Neuronal stem cell (in vitro differentiated cells): Measurements from ENCODE around the gene AXIN1.

Experiments
- DNase-seq: peaks from one replicate; pipeline ENCODE4 v3.0.0-alpha.2; 2013; ENCODE audit warnings: low spot score
- H2AFZ ChIP-seq: one replicate; pipeline ENCODE4 v1.6.1; 2013; ENCODE audit warnings: mild to moderate bottlenecking, low read length, inconsistent platforms
- H2AK5ac ChIP-seq: 2 replicates; pipeline ENCODE4 v1.6.1; 2013; ENCODE audit warnings: low read depth, mild to moderate bottlenecking, inconsistent platforms, low read length, moderate library complexity, mixed read lengths
- H2BK120ac ChIP-seq: 2 replicates; pipeline ENCODE4 v1.6.1; 2013; ENCODE audit warnings: low read depth, mild to moderate bottlenecking, inconsistent platforms, low read length, moderate library complexity, mixed read lengths
- H2BK12ac ChIP-seq: one replicate; pipeline ENCODE4 v1.6.1; 2013; ENCODE audit warnings: low read length, inconsistent platforms
- H2BK15ac ChIP-seq: 2 replicates; pipeline ENCODE4 v1.6.1; 2013; ENCODE audit warnings: mild to moderate bottlenecking, low read length, inconsistent platforms, mixed read lengths
- H2BK5ac ChIP-seq: one replicate; pipeline ENCODE4 v1.6.1; 2013; ENCODE audit warnings: inconsistent platforms, mild to moderate bottlenecking, low read length, moderate library complexity
- H3K14ac ChIP-seq: one replicate; pipeline ENCODE4 v1.6.1; 2013; ENCODE audit warnings: low read length, inconsistent platforms
- H3K18ac ChIP-seq: 2 replicates; pipeline ENCODE4 v1.6.1; 2013; ENCODE audit warnings: low read length, inconsistent platforms
- H3K23ac ChIP-seq: 2 replicates; pipeline ENCODE4 v1.6.1; 2013; ENCODE audit warnings: low read depth, mild to moderate bottlenecking, mixed read lengths, low read length, inconsistent platforms; ENCODE audit not compliant: poor library complexity
- H3K27ac ChIP-seq: replicated peaks from 3 replicates; pipeline ENCODE4 v1.5.1; 2013; ENCODE audit warnings: low read length, inconsistent platforms
- H3K27me3 ChIP-seq, 3 experiments: 2 replicates each; pipeline ENCODE4 v1.6.1; 2013; ENCODE audit warnings: low read length in 3 of 3, mild to moderate bottlenecking in 2 of 3, inconsistent platforms in 1 of 3, low read depth in 1 of 3, mixed read lengths in 1 of 3, moderate library complexity in 1 of 3; ENCODE audit not compliant: control insufficient read depth in 3 of 3, insufficient read depth in 3 of 3
- H3K36me3 ChIP-seq, 2 donors: replicated peaks in 1 of 2; 2 replicates each; pipeline ENCODE4 v1.6.1; 2013; ENCODE audit warnings: low read length in 2 of 2; ENCODE audit not compliant: control insufficient read depth in 2 of 2, insufficient read depth in 2 of 2
- H3K4ac ChIP-seq: 2 replicates; pipeline ENCODE4 v1.6.1; 2013; ENCODE audit warnings: inconsistent platforms, mild to moderate bottlenecking, low read length, moderate library complexity
- H3K4me1 ChIP-seq, 2 donors: 1 replicate in 1 of 2; 2 replicates in 1 of 2; pipeline ENCODE4 v1.6.1; 2013; ENCODE audit warnings: low read length in 2 of 2, low read depth in 1 of 2; ENCODE audit not compliant: control insufficient read depth in 2 of 2, insufficient read depth in 1 of 2
- H3K4me2 ChIP-seq: one replicate; pipeline ENCODE4 v1.6.1; 2013; ENCODE audit warnings: mild to moderate bottlenecking, low read length, inconsistent platforms; ENCODE audit not compliant: insufficient read depth, poor library complexity, severe bottlenecking
- H3K4me3 ChIP-seq, 2 donors: 2 replicates each; pipeline ENCODE4 v1.5.1; 2013; ENCODE audit warnings: low read length in 2 of 2, mild to moderate bottlenecking in 2 of 2, inconsistent platforms in 1 of 2, moderate library complexity in 1 of 2
- H3K79me1 ChIP-seq: one replicate; pipeline ENCODE4 v1.6.1; 2013; ENCODE audit warnings: low read depth, mild to moderate bottlenecking, inconsistent platforms, low read length, moderate library complexity
- H3K9ac ChIP-seq: one replicate; pipeline ENCODE4 v1.6.1; 2013; ENCODE audit warnings: mild to moderate bottlenecking, low read depth, low read length, inconsistent platforms; ENCODE audit not compliant: poor library complexity
- H3K9me3 ChIP-seq, 2 donors: replicated peaks in 1 of 2; 2 replicates each; pipeline versions ENCODE3 to v1.6.1; 2013; ENCODE audit warnings: low read length in 2 of 2, mild to moderate bottlenecking in 2 of 2, inconsistent platforms in 1 of 2, low read depth in 1 of 2, mixed read lengths in 1 of 2, moderate library complexity in 1 of 2; ENCODE audit not compliant: control insufficient read depth in 2 of 2, insufficient read depth in 1 of 2
- H4K8ac ChIP-seq: one replicate; pipeline ENCODE4 v1.6.1; 2013; ENCODE audit warnings: low read depth, mild to moderate bottlenecking, inconsistent platforms, low read length, moderate library complexity
- H4K91ac ChIP-seq: one replicate; pipeline ENCODE4 v1.6.1; 2013; ENCODE audit warnings: low read length, low read depth, mild to moderate bottlenecking, inconsistent platforms; ENCODE audit not compliant: poor library complexity
- WGBS, 2 donors: extraction: QIAGEN DNeasy Blood & Tissue Kit; methylation state at CpG; one replicate each; pipeline ENCODE4 v1.1.7; 2013; ENCODE audit warnings: missing lambda C conversion rate in 2 of 2, mixed read lengths in 1 of 2; ENCODE audit not compliant: insufficient read length in 2 of 2, insufficient replicate concordance in 1 of 2; ENCODE audit errors: extremely low coverage in 2 of 2; 5-methylcytosine and 5-hydroxymethylcytosine counted together

AXIN1 gene

DNA sequence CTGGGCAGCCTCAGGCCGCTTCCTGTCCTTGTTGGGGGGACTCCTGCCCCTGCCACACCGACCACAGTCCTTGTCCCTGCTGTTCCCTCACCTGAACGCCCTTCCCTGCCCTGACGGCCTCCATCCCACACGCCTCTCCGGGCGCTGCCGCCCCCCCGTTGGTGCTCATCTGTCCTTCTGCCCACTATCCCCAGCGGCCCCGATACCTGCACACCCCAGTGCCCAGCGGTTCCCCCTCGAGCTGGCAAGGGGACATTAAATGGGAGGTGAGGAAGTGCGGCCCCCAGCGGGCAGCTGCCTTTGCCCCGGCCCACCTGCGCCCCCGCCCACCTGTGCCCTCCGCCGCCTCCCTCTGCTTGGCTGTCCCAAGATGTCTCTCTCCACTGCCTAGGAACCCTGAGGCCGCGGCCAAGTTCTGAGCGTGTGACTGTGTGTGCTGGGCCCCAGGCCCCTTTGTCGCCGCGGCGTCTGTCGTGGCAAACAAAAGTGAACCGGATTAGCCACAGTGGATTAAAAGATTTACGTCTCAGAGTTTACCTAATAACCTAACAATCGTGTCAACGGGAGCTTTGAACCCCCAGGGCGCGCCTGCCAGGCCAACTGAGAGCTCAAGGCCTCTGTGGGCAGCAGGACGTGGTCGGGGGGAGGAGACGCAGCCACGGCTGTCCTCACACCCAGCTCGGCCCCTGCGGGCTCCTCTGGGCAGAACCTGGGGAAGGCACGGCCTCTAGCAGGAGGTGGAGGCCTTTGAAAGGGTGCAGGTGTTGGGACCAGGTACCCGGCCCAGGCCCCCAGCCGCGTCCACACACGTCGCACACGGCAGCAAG is 7.6 kb upstream of the AXIN1 start:
- H3K23ac ChIP-seq, result peak overlapping the region; percentile 89
- peak overlapping the region; percentile 72 for H2BK15ac ChIP-seq
- peak overlapping the region; percentile 37 for H3K9ac ChIP-seq
- H3K4me1 ChIP-seq, result peaks cover 0 to 11% of the 10 kb centered on the region in 2 donors
- H4K8ac ChIP-seq, result no peak overlapping the region
- peaks cover 0 to 2% (median 0%) of the 10 kb centered on the region in 3 experiments for H3K27me3 ChIP-seq
- peak overlapping the region; percentile 99 for H3K14ac ChIP-seq
- no peak overlapping the region for H2BK120ac ChIP-seq
- H3K4me3 ChIP-seq, result no peak overlapping the region
- H3K79me1 ChIP-seq, result peaks cover 7% of the 10 kb centered on the region
- no peak overlapping the region for H2BK5ac ChIP-seq
- peak overlapping the region; percentile 92 for H2AK5ac ChIP-seq
- H3K4ac ChIP-seq, result no peak overlapping the region
- H3K9me3 ChIP-seq, result no peaks in the 10 kb centered on the region
- no peak overlapping the region for H3K4me2 ChIP-seq
- peak overlapping the region; percentile 90 for H2BK12ac ChIP-seq
- DNase-seq, result no peak
- H2AFZ ChIP-seq, result no peak overlapping the region
- H4K91ac ChIP-seq, result no peak overlapping the region
- peak overlapping the region; percentile 27 for H3K18ac ChIP-seq
- no peak overlapping the region for H3K27ac ChIP-seq
- no CpG with 5 or more reads among the region's 47 CpGs for WGBS, 2 donors
- H3K36me3 ChIP-seq, result no peaks in the 10 kb centered on the region

GRCh38 chr16:359067-359763 is 6.7 kb upstream of the AXIN1 start:
- H3K36me3 ChIP-seq, result no peaks in the 10 kb centered on the region
- no peak overlapping the region for H3K4ac ChIP-seq
- H3K27ac ChIP-seq, result no peak overlapping the region
- DNase-seq, result no peak
- H3K4me1 ChIP-seq, result peaks cover 0 to 11% of the 10 kb centered on the region in 2 donors
- peaks cover 0 to 5% (median 2%) of the 10 kb centered on the region in 3 experiments for H3K27me3 ChIP-seq
- no peak overlapping the region for H2BK5ac ChIP-seq
- no peak overlapping the region for H4K91ac ChIP-seq
- peak overlapping the region; percentile 49 for H2AFZ ChIP-seq
- H3K4me3 ChIP-seq, result no peak overlapping the region
- H3K18ac ChIP-seq, result peak overlapping the region; percentile 57
- no peak overlapping the region for H3K9ac ChIP-seq
- peak overlapping the region; percentile 82 for H4K8ac ChIP-seq
- peak overlapping the region; percentile 71 for H3K14ac ChIP-seq
- H3K9me3 ChIP-seq, result no peaks in the 10 kb centered on the region
- no peak overlapping the region for H3K4me2 ChIP-seq
- peak overlapping the region; percentile 92 for H2AK5ac ChIP-seq
- peaks cover 7% of the 10 kb centered on the region for H3K79me1 ChIP-seq
- H3K23ac ChIP-seq, result peak overlapping the region; percentile 55
- no CpG with 5 or more reads among the region's 19 CpGs for WGBS, 2 donors
- no peak overlapping the region for H2BK120ac ChIP-seq
- H2BK12ac ChIP-seq, result peak overlapping the region; percentile 22
- peak overlapping the region; percentile 72 for H2BK15ac ChIP-seq

- peaks cover 0 to 12% (median 2%) of the 10 kb centered on the region in 3 experiments for H3K27me3 ChIP-seq
- H4K91ac ChIP-seq, result no peak overlapping the region
- peaks cover 0 to 9% of the 10 kb centered on the region in 2 donors for H3K4me1 ChIP-seq
- H3K36me3 ChIP-seq, result no peaks in the 10 kb centered on the region
- H3K79me1 ChIP-seq, result peaks cover 7% of the 10 kb centered on the region
- no CpG with 5 or more reads among the region's 12 CpGs for WGBS, 2 donors
- no peak for DNase-seq
- H3K27ac ChIP-seq, result no peak overlapping the region
- H2BK5ac ChIP-seq, result peak overlapping the region; percentile 75
- H3K4me3 ChIP-seq, result no peak overlapping the region
- H3K9ac ChIP-seq, result peak overlapping the region; percentile 38
- H3K14ac ChIP-seq, result peak overlapping the region; percentile 4
- H4K8ac ChIP-seq, result no peak overlapping the region
- H3K9me3 ChIP-seq, result no peaks in the 10 kb centered on the region
- no peak overlapping the region for H3K23ac ChIP-seq
- peak overlapping the region; percentile 8 for H3K18ac ChIP-seq
- no peak overlapping the region for H2AFZ ChIP-seq
- peak overlapping the region; percentile 66 for H3K4ac ChIP-seq
- no peak overlapping the region for H2BK12ac ChIP-seq
- H3K4me2 ChIP-seq, result no peak overlapping the region
- no peak overlapping the region for H2BK120ac ChIP-seq
- peak overlapping the region; percentile 81 for H2AK5ac ChIP-seq
- peak overlapping the region; percentile 75 for H2BK15ac ChIP-seq
Measured at GRCh38 chr16:356741-357140, 4.2 kb upstream of the AXIN1 start.

GRCh38 chr16:354971-355461 is 2.5 kb upstream of the AXIN1 start:
- no peak overlapping the region for H3K14ac ChIP-seq
- no peak overlapping the region for H3K18ac ChIP-seq
- peaks cover 0 to 12% (median 0%) of the 10 kb centered on the region in 3 experiments for H3K27me3 ChIP-seq
- peaks cover 7% of the 10 kb centered on the region for H3K79me1 ChIP-seq
- no peak overlapping the region for H3K27ac ChIP-seq
- H3K9me3 ChIP-seq, result no peaks in the 10 kb centered on the region
- H2BK15ac ChIP-seq, result peak overlapping the region; percentile 5
- H4K8ac ChIP-seq, result no peak overlapping the region
- peaks cover 0 to 9% of the 10 kb centered on the region in 2 donors for H3K36me3 ChIP-seq
- H3K4me2 ChIP-seq, result no peak overlapping the region
- H3K4me1 ChIP-seq, result peaks cover 0 to 5% of the 10 kb centered on the region in 2 donors
- no CpG with 5 or more reads among the region's 10 CpGs for WGBS, 2 donors
- no peak for DNase-seq
- H3K4ac ChIP-seq, result no peak overlapping the region
- no peak overlapping the region for H4K91ac ChIP-seq
- H2BK5ac ChIP-seq, result no peak overlapping the region
- peak overlapping the region; percentile 3 for H2AK5ac ChIP-seq
- no peak overlapping the region for H3K23ac ChIP-seq
- H2AFZ ChIP-seq, result peak overlapping the region; percentile 40
- H2BK12ac ChIP-seq, result peak overlapping the region; percentile 30
- peak overlapping the region; percentile 50 for H3K9ac ChIP-seq
- no peak overlapping the region for H3K4me3 ChIP-seq
- H2BK120ac ChIP-seq, result no peak overlapping the region
